ENCODE results near the gene TUT1.

The TUT1 gene

GRCh38 chr11:62548545-62549335 is 42.6 kb downstream of the TUT1 start:
- H3K36me3 ChIP-seq: no peaks in the 10 kb centered on the region
- H3K4me1 ChIP-seq (ENCODE audit: control insufficient read depth in 1 of 2, insufficient read depth in 1 of 2, low read depth in 1 of 2, low read length in 1 of 2): peaks cover 9 to 17% of the 10 kb centered on the region in 2 experiments
- no peak overlapping the region for H3K4me3 ChIP-seq (ENCODE audit: low read depth in 1 of 2, low read length in 1 of 2)
- no peak for TF ChIP-seq CTCF (IDR thresholded peaks at IDR 0.05)
- H3K27me3 ChIP-seq: peaks cover 100% of the 10 kb centered on the region
- no peak overlapping the region for H3K27ac ChIP-seq
- no peaks in the 10 kb centered on the region for H3K9me3 ChIP-seq

- Histone ChIP-seq H3K4me1 (ENCODE audit: control insufficient read depth in 1 of 2, insufficient read depth in 1 of 2, low read depth in 1 of 2, low read length in 1 of 2) (peaks cover 9 to 21% of the 10 kb centered on the region in 2 experiments), H3K4me3 (ENCODE audit: low read depth in 1 of 2, low read length in 1 of 2) (no peak overlapping the region), H3K36me3 (no peaks in the 10 kb centered on the region), H3K9me3 (no peaks in the 10 kb centered on the region), H3K27ac (no peak overlapping the region), H3K27me3 (peaks cover 100% of the 10 kb centered on the region)
- TF ChIP-seq CTCF (IDR thresholded peaks at IDR 0.05): no peak
Observed at GRCh38 chr11:62547691-62548281, 43.5 kb downstream of the TUT1 start.

GRCh38 chr11:62546929-62547625 is 44.2 kb downstream of the TUT1 start:
- Histone ChIP-seq H3K27me3 (peaks cover 100% of the 10 kb centered on the region), H3K27ac (no peak overlapping the region), H3K4me1 (ENCODE audit: control insufficient read depth in 1 of 2, insufficient read depth in 1 of 2, low read depth in 1 of 2, low read length in 1 of 2) (peaks cover 9 to 21% of the 10 kb centered on the region in 2 experiments), H3K4me3 (ENCODE audit: low read depth in 1 of 2, low read length in 1 of 2) (no peak overlapping the region), H3K9me3 (no peaks in the 10 kb centered on the region), H3K36me3 (no peaks in the 10 kb centered on the region)
- TF ChIP-seq CTCF (IDR thresholded peaks at IDR 0.05): no peak

GRCh38 chr11:62546244-62546928 is 44.9 kb downstream of the TUT1 start, which contains the start of gene AHNAK:
TSS of gene AHNAK (minus strand) at chr11:62546806. CDS start at chr11:62536098, 10,708 bp downstream.
- H3K9me3 ChIP-seq: no peaks in the 10 kb centered on the region
- no peak for TF ChIP-seq CTCF (IDR thresholded peaks at IDR 0.05)
- H3K36me3 ChIP-seq: no peaks in the 10 kb centered on the region
- H3K4me1 ChIP-seq (ENCODE audit: control insufficient read depth in 1 of 2, insufficient read depth in 1 of 2, low read depth in 1 of 2, low read length in 1 of 2): peaks cover 9 to 21% of the 10 kb centered on the region in 2 experiments
- no peak within 1 kb of the TSS for H3K27ac ChIP-seq
- H3K27me3 ChIP-seq: peaks cover 95% of the 10 kb centered on the region
- no peak within 1 kb of the TSS for H3K4me3 ChIP-seq (ENCODE audit: low read depth in 1 of 2, low read length in 1 of 2)

All from neutrophil (primary cell).